ENCODE measurements around the gene EFCAB6.

Gene EFCAB6

GRCh38 chr22:43747877-43748276, 64.2 kb downstream of the EFCAB6 start:
- H3K9ac ChIP-seq (ENCODE audit: low read depth, low read length), result no peak overlapping the region
- H3K4me3 ChIP-seq (ENCODE audit: low read depth, low read length), result no peak overlapping the region
- H3K27me3 ChIP-seq (ENCODE audit: control insufficient read depth, insufficient read depth, low read length), result no peaks in the 10 kb centered on the region
- H3K9me3 ChIP-seq (ENCODE audit: control insufficient read depth, insufficient read depth, low read length), result no peaks in the 10 kb centered on the region
- no peaks in the 10 kb centered on the region for H3K36me3 ChIP-seq (ENCODE audit: control insufficient read depth, insufficient read depth, low read length)
- H3K4me1 ChIP-seq (ENCODE audit: control insufficient read depth, insufficient read depth, low read length), result peaks cover 6% of the 10 kb centered on the region

- no peaks in the 10 kb centered on the region for H3K36me3 ChIP-seq (ENCODE audit: control insufficient read depth, insufficient read depth, low read length)
- H3K9ac ChIP-seq (ENCODE audit: low read depth, low read length), result no peak overlapping the region
- H3K27me3 ChIP-seq (ENCODE audit: control insufficient read depth, insufficient read depth, low read length), result no peaks in the 10 kb centered on the region
Measured at GRCh38 chr22:43747058-43747457, 65.0 kb downstream of the EFCAB6 start.

GRCh38 chr22:43745783-43746356, 66.2 kb downstream of the EFCAB6 start:
- Histone ChIP-seq H3K4me1 (ENCODE audit: control insufficient read depth, insufficient read depth, low read length) (peaks cover 14% of the 10 kb centered on the region), H3K36me3 (ENCODE audit: control insufficient read depth, insufficient read depth, low read length) (no peaks in the 10 kb centered on the region), H3K9ac (ENCODE audit: low read depth, low read length) (no peak overlapping the region), H3K4me3 (ENCODE audit: low read depth, low read length) (no peak overlapping the region), H3K9me3 (ENCODE audit: control insufficient read depth, insufficient read depth, low read length) (no peaks in the 10 kb centered on the region), H3K27me3 (ENCODE audit: control insufficient read depth, insufficient read depth, low read length) (no peaks in the 10 kb centered on the region)

More at GRCh38 chr22:43747058-43747457, 65.0 kb downstream of the EFCAB6 start:
- Histone ChIP-seq H3K4me3 (ENCODE audit: low read depth, low read length) (no peak overlapping the region), H3K9me3 (ENCODE audit: control insufficient read depth, insufficient read depth, low read length) (no peaks in the 10 kb centered on the region), H3K4me1 (ENCODE audit: control insufficient read depth, insufficient read depth, low read length) (peaks cover 6% of the 10 kb centered on the region)

- Histone ChIP-seq H3K4me3 (ENCODE audit: low read depth, low read length) (no peak overlapping the region), H3K4me1 (ENCODE audit: control insufficient read depth, insufficient read depth, low read length) (peaks cover 13% of the 10 kb centered on the region), H3K27me3 (ENCODE audit: control insufficient read depth, insufficient read depth, low read length) (no peaks in the 10 kb centered on the region), H3K9me3 (ENCODE audit: control insufficient read depth, insufficient read depth, low read length) (no peaks in the 10 kb centered on the region), H3K36me3 (ENCODE audit: control insufficient read depth, insufficient read depth, low read length) (no peaks in the 10 kb centered on the region), H3K9ac (ENCODE audit: low read depth, low read length) (no peak overlapping the region)
Measured at GRCh38 chr22:43745411-43745770, 66.7 kb downstream of the EFCAB6 start.

GRCh38 chr22:43744700-43745410, 67.2 kb downstream of the EFCAB6 start:
- H3K9ac ChIP-seq (ENCODE audit: low read depth, low read length), result no peak overlapping the region
- H3K36me3 ChIP-seq (ENCODE audit: control insufficient read depth, insufficient read depth, low read length), result no peaks in the 10 kb centered on the region
- no peaks in the 10 kb centered on the region for H3K9me3 ChIP-seq (ENCODE audit: control insufficient read depth, insufficient read depth, low read length)
- no peak overlapping the region for H3K4me3 ChIP-seq (ENCODE audit: low read depth, low read length)
- H3K27me3 ChIP-seq (ENCODE audit: control insufficient read depth, insufficient read depth, low read length), result no peaks in the 10 kb centered on the region
- peaks cover 12% of the 10 kb centered on the region for H3K4me1 ChIP-seq (ENCODE audit: control insufficient read depth, insufficient read depth, low read length)

GRCh38 chr22:43743929-43744643, 68.0 kb downstream of the EFCAB6 start:
- H3K27me3 ChIP-seq (ENCODE audit: control insufficient read depth, insufficient read depth, low read length), result no peaks in the 10 kb centered on the region
- no peak overlapping the region for H3K4me3 ChIP-seq (ENCODE audit: low read depth, low read length)
- peaks cover 8% of the 10 kb centered on the region for H3K4me1 ChIP-seq (ENCODE audit: control insufficient read depth, insufficient read depth, low read length)
- no peaks in the 10 kb centered on the region for H3K9me3 ChIP-seq (ENCODE audit: control insufficient read depth, insufficient read depth, low read length)
- no peak overlapping the region for H3K9ac ChIP-seq (ENCODE audit: low read depth, low read length)
- no peaks in the 10 kb centered on the region for H3K36me3 ChIP-seq (ENCODE audit: control insufficient read depth, insufficient read depth, low read length)

- Histone ChIP-seq H3K27me3 (ENCODE audit: control insufficient read depth, insufficient read depth, low read length) (no peaks in the 10 kb centered on the region), H3K4me1 (ENCODE audit: control insufficient read depth, insufficient read depth, low read length) (peaks cover 8% of the 10 kb centered on the region), H3K4me3 (ENCODE audit: low read depth, low read length) (no peak overlapping the region), H3K9ac (ENCODE audit: low read depth, low read length) (no peak overlapping the region), H3K9me3 (ENCODE audit: control insufficient read depth, insufficient read depth, low read length) (no peaks in the 10 kb centered on the region), H3K36me3 (ENCODE audit: control insufficient read depth, insufficient read depth, low read length) (no peaks in the 10 kb centered on the region)
Measured at GRCh38 chr22:43743131-43743530, 69.0 kb downstream of the EFCAB6 start.

GRCh38 chr22:43742154-43742950, 69.8 kb downstream of the EFCAB6 start:
- no peaks in the 10 kb centered on the region for H3K36me3 ChIP-seq (ENCODE audit: control insufficient read depth, insufficient read depth, low read length)
- H3K27me3 ChIP-seq (ENCODE audit: control insufficient read depth, insufficient read depth, low read length), result no peaks in the 10 kb centered on the region
- H3K9me3 ChIP-seq (ENCODE audit: control insufficient read depth, insufficient read depth, low read length), result no peaks in the 10 kb centered on the region
- no peak overlapping the region for H3K9ac ChIP-seq (ENCODE audit: low read depth, low read length)
- H3K4me3 ChIP-seq (ENCODE audit: low read depth, low read length), result no peak overlapping the region
- H3K4me1 ChIP-seq (ENCODE audit: control insufficient read depth, insufficient read depth, low read length), result peaks cover 8% of the 10 kb centered on the region

GRCh38 chr22:43740587-43741270, 71.4 kb downstream of the EFCAB6 start:
- Histone ChIP-seq H3K9ac (ENCODE audit: low read depth, low read length) (no peak overlapping the region), H3K9me3 (ENCODE audit: control insufficient read depth, insufficient read depth, low read length) (no peaks in the 10 kb centered on the region)

GRCh38 chr22:43739851-43740379, 72.2 kb downstream of the EFCAB6 start:
- Histone ChIP-seq H3K4me3 (ENCODE audit: low read depth, low read length) (no peak overlapping the region), H3K27me3 (ENCODE audit: control insufficient read depth, insufficient read depth, low read length) (no peaks in the 10 kb centered on the region), H3K9me3 (ENCODE audit: control insufficient read depth, insufficient read depth, low read length) (no peaks in the 10 kb centered on the region), H3K36me3 (ENCODE audit: control insufficient read depth, insufficient read depth, low read length) (no peaks in the 10 kb centered on the region), H3K4me1 (ENCODE audit: control insufficient read depth, insufficient read depth, low read length) (peaks cover 8% of the 10 kb centered on the region), H3K9ac (ENCODE audit: low read depth, low read length) (no peak overlapping the region)

More at GRCh38 chr22:43740587-43741270, 71.4 kb downstream of the EFCAB6 start:
- Histone ChIP-seq H3K36me3 (ENCODE audit: control insufficient read depth, insufficient read depth, low read length) (no peaks in the 10 kb centered on the region), H3K4me3 (ENCODE audit: low read depth, low read length) (no peak overlapping the region), H3K27me3 (ENCODE audit: control insufficient read depth, insufficient read depth, low read length) (no peaks in the 10 kb centered on the region), H3K4me1 (ENCODE audit: control insufficient read depth, insufficient read depth, low read length) (peaks cover 8% of the 10 kb centered on the region)

Measured in iPS-15b (cell line).